ENCODE data around the gene LRRC8C.

LRRC8C gene

GRCh38 chr1:89635825-89636815, 3.2 kb downstream of the LRRC8C start:
- DNase-seq = no peak

DNA sequence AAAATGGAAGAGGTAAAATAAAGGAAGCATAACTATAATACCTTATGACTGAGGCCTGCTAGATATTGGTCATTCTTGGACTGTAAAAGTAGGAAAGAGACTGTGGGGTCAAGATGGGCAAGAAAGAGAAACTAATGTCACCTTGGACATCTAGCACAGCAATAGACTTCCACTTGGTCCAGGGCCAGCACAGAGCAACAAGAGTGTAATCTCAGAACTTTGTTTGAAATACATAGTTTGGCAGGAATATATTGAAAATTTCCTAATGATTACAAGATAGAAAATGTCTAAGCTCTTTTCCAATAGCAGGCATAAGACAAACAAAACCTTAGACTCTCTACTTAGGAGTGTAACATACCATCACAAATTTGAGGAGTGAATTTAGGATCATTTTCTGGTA, 4.6 kb downstream of the LRRC8C start:
- DNase-seq = no peak

- no peak for DNase-seq
Measured at GRCh38 chr1:89640440-89640839, 7.5 kb downstream of the LRRC8C start.

DNA sequence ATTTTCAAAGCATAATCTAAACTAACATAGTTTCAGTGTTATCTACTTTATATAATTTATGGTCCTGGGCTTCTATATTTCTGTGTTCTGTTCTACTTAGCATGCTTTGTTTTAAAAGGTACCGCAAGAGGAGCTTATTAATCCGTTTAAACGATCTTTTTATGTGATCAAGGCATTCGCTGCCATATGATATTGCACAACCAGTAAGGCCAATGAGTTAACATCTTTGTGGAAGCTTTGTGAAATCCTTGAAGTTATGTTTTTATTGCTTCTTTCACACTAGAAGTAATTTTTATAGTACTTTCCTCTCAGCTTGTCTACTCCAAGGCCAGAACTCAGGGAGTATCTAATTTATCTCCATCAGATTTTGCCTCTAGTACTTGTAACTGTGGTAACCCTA, 8.9 kb downstream of the LRRC8C start:
- DNase-seq = peak; percentile 22

DNA sequence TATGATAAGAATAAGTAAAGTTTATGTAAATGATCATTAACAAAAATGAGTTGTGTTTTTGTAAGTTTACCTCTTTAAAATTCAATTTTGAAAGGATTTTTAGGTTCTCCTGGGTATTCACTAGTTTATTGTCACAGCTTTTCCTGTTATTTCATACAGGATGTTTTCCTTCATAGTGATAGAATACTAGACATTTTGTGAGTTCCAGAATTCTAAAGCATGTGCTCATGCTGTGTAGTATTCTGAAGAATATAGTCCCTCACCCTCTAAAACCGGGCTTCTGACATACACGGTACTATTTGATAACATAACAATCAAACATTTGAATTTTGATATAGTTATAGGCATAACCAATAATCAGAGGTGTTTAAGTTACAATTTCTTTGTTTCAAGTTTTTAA, 10.7 kb downstream of the LRRC8C start:
- no peak for DNase-seq

GRCh38 chr1:89644119-89644814, 11.3 kb downstream of the LRRC8C start:
- no peak for DNase-seq

DNA sequence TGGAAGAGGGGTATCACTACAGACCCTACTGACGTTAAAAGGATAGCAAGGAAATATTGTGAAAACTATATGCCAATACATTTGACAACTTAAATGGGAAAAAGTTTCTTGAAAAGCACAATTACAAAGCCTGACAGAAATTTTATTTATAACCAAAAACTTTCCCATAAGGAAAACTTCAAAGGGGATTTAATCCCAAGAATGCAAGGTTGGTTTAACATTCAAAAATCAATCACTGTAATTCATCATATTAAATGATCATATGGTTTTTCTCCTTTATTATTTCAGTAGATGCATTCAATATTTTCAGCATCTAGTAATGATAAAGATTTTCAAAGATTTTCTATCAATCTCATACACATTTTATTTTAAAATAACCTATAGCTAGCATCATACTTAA, 13.3 kb downstream of the LRRC8C start:
- no peak for DNase-seq

GRCh38 chr1:89649783-89650182, 16.9 kb downstream of the LRRC8C start:
- no peak for DNase-seq

DNA sequence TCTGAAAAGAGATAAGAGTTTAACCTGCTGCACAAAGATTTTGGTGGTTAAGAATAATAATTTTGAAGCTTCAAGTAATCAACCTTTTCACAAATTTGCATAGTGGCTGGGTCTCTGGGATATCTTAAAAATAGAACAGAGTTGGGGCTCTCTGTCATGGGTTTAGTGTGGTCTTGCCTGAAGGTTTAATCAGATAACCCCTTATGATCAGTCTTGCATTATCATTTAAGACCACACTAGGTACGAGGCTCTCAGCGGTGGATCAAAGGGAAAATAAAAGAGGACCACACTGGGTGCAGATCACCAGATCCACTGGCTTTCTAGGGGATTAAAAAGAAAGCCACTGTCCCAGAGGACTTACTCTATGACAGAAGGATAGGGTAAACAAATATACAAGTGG, 19.5 kb downstream of the LRRC8C start:
- peak; percentile 33 for DNase-seq

DNA sequence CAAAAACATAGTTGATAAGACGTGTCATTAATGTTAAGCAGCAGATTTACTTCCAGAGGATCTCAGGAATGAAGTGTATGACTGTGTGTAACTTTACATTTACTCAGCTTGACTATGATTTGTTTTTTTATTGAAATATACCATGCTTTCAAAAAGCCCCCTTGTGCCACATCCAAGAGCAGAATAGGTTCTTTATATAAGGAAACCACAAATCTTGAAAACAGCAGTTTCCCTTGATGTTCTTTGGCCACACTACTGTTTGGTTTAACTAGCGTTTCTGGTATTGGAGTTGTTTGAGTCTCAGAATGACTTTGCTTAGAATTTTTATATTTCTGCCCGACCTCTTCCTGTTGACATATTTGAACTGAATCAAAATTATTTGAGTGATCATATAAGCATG, 25.0 kb downstream of the LRRC8C start:
- peak; percentile 34 for DNase-seq

DNA sequence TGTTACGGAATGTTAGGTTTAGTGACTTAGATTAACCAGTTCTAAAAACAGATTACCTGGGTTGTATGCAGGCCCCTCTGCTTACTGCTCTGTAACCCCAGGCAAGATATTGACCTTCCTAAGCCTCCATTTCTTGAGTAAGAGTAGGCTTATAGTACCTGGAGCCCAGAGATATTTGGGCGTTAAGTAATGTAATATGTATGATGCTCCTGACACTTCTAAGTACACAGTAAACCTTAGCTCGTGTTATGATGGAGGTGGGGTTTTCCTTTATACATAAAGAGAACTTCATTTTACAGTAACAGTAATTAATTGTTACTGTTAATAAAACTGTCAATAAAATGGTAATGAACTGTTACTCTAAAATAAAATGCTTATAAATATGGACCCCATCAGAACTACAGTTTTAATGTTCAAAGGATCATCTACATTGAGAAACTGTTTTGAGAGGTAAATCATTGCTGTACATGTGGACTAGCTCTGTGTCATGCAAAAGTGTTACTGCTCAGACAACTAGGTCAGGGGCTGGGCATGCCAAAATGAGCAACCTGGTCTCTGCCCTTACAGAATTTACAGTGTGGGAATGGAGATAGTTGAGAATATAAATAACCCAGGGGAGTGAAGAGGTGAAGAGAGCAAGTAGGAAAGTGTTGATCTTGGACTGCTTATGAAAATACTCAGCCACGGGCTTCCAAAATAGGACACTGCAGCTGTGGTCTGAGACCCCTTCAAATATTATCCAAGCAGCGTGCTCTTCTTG, 26.6 kb downstream of the LRRC8C start:
- no peak for DNase-seq

- no peak for DNase-seq
Measured at GRCh38 chr1:89660224-89661061, 27.5 kb downstream of the LRRC8C start.

DNA sequence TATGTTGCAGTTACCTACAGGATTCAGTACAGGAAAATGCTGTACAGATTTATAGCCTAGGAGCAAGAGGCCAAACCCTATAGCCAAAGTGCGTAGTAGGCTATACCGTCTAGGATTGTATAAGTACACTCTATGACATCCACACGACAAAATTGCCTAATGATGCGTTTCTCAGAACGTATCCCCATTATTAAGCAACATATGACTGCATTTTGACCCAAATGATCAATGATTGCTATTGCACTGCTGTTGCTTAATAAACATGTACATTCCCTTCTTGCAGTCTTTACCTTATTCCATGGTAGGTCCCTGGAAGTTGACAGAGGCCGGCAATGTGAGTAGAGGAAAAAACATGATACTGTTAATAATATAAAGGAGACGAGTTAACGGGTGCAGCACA, 33.0 kb downstream of the LRRC8C start:
- DNase-seq = no peak

GRCh38 chr1:89666640-89667039, 33.7 kb downstream of the LRRC8C start:
- no peak for DNase-seq

DNA sequence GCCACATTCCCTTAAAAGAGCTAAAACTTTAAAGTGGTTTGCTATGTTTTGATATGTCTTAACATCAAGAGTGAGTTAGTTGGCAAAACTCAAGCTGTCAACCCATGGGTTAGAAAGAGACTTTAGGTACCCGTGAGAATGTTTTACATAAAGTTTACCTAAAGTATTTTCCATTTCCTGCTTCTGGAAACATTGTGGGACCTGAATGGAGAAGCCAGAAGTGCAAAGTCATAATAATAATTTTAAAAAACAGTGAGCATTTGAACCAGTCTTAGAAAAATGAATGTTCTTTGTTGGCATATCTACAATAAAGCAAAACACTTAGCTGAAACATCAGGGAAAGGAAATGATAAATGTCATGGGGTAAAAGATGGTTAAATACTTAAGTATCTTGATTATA, 34.8 kb downstream of the LRRC8C start:
- DNase-seq = no peak

GRCh38 chr1:89668961-89669360, 36.0 kb downstream of the LRRC8C start:
- no peak for DNase-seq

DNA sequence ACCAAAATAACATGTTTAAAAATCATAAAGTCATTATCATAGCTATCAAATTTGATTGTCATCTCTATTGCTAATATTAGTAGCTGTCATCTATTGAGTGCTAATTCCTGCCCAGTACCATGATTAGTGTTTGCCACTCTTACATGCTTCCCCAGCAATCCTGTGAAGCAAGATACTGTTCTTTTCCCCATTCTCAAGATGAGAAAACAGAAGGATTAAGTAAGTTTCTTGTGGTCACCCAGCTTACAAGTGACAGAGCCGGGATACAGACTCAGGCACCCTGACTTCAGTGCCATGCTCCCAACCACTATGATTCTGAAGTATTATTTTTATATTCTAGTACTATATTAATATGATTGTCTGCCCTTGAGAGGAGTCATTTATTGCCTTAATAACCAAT, 36.5 kb downstream of the LRRC8C start:
- no peak for DNase-seq

DNA sequence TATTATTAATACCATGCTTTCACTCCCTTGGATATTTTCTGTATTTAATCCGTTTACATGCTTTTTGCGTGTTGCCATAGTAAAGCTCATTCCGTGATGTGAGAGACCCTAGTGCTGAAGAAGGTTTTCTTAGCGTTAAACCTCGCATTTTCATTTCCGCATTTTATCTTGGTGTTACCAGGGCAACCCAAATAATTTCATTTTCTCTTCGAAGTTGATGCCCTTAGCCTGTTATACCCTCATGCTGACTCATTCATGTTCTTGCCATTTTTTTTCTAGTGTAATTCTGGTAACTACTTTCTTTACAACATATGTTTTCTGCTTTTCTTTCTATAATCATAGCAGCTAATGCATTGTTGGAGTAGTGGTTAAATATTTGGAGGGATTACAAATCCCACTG, 37.2 kb downstream of the LRRC8C start:
- DNase-seq = peak; percentile 75

DNA sequence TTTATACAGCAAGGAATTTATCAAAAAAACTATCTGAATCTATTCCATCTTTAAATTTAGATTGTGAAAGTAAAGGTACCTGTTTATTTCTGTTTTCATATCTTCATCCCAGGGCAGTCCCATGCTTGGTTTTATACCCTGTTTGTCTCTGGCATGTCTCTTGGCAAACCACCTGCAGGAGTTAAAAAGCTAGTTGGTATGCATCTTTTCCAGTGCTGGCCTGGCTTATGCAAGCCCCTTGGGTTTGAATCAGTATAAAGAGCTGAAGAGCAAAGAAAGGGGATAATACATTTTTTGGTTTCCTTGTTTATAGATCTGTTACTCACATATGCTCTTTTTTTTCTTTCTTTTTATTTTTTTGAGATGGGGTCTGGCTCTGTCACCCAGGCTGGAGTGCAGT, 37.8 kb downstream of the LRRC8C start:
- no peak for DNase-seq

DNA sequence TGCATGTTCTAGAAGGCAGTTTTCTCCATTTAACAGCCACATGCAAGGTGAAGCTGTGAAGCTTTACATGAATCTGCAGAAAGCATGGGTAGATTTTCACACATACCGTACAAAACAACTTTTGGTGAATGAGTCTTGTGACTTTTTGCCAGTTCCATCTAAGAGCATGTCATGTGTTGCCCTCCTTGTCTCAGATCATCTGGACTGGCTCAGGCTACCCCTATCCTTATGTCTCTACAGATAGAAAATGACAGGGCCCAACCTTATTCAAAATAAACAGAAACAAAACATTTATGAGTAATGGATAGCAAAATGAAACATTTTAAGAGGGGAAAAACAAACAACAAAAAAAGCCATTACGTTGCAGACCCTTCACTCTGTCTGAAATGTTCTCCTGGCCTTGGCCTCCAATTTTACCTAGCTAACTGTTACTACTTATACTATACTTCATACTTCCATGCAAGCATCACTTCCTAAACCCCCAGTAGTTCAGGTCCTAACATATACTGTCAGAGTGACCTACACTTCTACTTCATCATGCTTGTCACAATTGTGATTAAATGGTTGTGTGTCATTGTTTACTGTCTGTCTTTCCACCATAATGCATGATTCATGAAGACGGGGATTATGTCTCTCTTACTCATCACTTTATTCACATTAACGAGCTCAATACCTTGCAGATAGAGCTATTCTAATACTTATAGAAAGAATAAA, 39.0 kb downstream of the LRRC8C start:
- no peak for DNase-seq

GRCh38 chr1:89672489-89673183, 39.7 kb downstream of the LRRC8C start:
- DNase-seq = no peak

Measured in hematopoietic multipotent progenitor cell treated with erythropoietin and hydrocortisone succinate and interleukin-3 and kit ligand, for 4 days (in vitro differentiated cells).